ENCODE results near the gene CTRL. TPM values are rescaled to one million over a fixed set of nuclear protein-coding genes. Genes with fewer than 3 reads are reported as not detected.

Gene CTRL
- total RNA-seq, 1 experiment from 2014 or later = 2.0 TPM

DNA sequence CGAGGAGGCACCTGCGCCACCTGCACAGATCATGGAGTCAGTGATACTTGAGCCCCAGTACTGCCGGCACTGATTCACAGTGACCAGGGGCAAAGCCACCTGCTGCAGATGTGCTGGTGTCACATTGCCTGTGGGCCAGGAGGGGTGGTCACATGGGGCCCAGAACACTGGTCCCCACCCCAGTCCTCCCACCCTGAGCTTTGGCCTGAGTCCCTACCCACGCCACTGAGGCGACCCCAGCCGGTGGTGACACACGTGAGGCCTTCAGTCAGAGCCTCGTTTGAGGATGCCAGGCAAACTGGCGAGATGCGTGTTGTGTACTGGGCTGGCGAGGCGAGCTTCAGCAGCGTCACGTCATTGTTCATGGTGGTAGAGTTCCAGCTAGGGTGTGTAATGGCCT is 1.5 kb downstream of the CTRL start:
- no peak overlapping the region for H3K27ac ChIP-seq (ENCODE audit: low read length)
- H3K4me3 ChIP-seq (ENCODE audit: low read depth in 2 of 2, low read length in 2 of 2) = no peak overlapping the region
- DNase-seq (ENCODE audit: low read depth, low spot score) = no peak
- no peaks in the 10 kb centered on the region for H3K4me1 ChIP-seq (ENCODE audit: control insufficient read depth, insufficient read depth, low read length)
- no TSS peak for BruUV-seq (replicated peaks)
- ChIA-PET POLR2A (no interaction called here), CTCF (no interaction called here)
- no peaks in the 10 kb centered on the region for H3K36me3 ChIP-seq (ENCODE audit: control insufficient read depth, insufficient read depth, low read length)
- no peaks in the 10 kb centered on the region for H3K9me3 ChIP-seq (ENCODE audit: control insufficient read depth, insufficient read depth, low read depth, low read length)
- TF ChIP-seq, protein P1, sequence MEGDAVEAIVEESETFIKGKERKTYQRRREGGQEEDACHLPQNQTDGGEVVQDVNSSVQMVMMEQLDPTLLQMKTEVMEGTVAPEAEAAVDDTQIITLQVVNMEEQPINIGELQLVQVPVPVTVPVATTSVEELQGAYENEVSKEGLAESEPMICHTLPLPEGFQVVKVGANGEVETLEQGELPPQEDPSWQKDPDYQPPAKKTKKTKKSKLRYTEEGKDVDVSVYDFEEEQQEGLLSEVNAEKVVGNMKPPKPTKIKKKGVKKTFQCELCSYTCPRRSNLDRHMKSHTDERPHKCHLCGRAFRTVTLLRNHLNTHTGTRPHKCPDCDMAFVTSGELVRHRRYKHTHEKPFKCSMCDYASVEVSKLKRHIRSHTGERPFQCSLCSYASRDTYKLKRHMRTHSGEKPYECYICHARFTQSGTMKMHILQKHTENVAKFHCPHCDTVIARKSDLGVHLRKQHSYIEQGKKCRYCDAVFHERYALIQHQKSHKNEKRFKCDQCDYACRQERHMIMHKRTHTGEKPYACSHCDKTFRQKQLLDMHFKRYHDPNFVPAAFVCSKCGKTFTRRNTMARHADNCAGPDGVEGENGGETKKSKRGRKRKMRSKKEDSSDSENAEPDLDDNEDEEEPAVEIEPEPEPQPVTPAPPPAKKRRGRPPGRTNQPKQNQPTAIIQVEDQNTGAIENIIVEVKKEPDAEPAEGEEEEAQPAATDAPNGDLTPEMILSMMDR (IDR thresholded peaks at IDR 0.05) = no peak
- TF ChIP-seq SIN3A (IDR thresholded peaks at IDR 0.05; ENCODE audit: borderline replicate concordance, insufficient read depth, low read depth, low read length) = no peak
- no peak for TF ChIP-seq POLR2AphosphoS5 (IDR thresholded peaks at IDR 0.05; ENCODE audit: low read depth, low read length)
- TF ChIP-seq, protein P2, sequence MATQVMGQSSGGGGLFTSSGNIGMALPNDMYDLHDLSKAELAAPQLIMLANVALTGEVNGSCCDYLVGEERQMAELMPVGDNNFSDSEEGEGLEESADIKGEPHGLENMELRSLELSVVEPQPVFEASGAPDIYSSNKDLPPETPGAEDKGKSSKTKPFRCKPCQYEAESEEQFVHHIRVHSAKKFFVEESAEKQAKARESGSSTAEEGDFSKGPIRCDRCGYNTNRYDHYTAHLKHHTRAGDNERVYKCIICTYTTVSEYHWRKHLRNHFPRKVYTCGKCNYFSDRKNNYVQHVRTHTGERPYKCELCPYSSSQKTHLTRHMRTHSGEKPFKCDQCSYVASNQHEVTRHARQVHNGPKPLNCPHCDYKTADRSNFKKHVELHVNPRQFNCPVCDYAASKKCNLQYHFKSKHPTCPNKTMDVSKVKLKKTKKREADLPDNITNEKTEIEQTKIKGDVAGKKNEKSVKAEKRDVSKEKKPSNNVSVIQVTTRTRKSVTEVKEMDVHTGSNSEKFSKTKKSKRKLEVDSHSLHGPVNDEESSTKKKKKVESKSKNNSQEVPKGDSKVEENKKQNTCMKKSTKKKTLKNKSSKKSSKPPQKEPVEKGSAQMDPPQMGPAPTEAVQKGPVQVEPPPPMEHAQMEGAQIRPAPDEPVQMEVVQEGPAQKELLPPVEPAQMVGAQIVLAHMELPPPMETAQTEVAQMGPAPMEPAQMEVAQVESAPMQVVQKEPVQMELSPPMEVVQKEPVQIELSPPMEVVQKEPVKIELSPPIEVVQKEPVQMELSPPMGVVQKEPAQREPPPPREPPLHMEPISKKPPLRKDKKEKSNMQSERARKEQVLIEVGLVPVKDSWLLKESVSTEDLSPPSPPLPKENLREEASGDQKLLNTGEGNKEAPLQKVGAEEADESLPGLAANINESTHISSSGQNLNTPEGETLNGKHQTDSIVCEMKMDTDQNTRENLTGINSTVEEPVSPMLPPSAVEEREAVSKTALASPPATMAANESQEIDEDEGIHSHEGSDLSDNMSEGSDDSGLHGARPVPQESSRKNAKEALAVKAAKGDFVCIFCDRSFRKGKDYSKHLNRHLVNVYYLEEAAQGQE (IDR thresholded peaks at IDR 0.05; ENCODE audit: insufficient read depth in 1 of 2, low read depth in 2 of 2, low read length in 1 of 2) = no peak
- TF ChIP-seq TCF7L2 (IDR thresholded peaks at IDR 0.05; ENCODE audit: low read depth, low read length) = no peak
- in situ Hi-C loops (cut with HindIII; ENCODE audit: low pct_unique_long_range_greater_than_20kb, low sequenced_read_pairs) (no loop called here), intact Hi-C loops (cut with micrococcal nuclease; ENCODE audit: unreplicated experiment) (no loop called here)
- no peaks in the 10 kb centered on the region for H3K27me3 ChIP-seq (ENCODE audit: control insufficient read depth, insufficient read depth, low read length)
- no peak for ATAC-seq

DNA sequence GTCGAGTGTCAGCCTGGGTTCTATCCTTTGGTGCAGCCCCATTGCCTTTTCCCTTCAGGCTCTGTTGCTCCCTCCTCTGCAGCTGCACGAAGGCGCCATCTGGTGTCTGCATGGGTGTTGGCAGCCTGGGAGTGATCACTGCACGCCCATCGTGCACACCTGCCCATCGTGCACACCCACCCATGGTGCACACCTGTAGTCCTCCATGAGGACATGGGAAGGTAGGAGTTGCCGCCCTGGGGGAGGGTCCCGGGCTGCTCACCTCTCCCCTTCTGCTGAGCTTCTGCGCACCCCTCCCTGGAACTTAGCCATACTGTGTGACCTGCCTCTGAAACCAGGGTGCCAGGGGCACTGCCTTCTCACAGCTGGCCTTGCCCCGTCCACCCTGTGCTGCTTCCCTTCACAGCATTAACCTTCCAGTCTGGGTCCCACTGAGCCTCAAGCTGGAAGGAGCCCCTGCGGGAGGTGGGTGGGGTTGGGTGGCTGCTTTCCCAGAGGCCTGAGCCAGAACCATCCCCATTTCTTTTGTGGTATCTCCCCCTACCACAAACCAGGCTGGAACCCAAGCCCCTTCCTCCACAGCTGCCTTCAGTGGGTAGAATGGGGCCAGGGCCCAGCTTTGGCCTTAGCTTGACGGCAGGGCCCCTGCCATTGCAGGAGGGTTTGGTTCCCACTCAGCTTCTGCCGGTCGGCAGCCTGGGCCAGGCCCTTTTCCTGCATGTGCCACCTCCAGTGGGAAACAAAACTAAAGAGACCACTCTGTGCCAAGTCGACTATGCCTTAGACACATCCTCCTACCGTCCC is 2.9 kb downstream of the CTRL start:
- Histone ChIP-seq H3K36me3 (ENCODE audit: control insufficient read depth, insufficient read depth, low read length) (no peaks in the 10 kb centered on the region), H3K9me3 (ENCODE audit: control insufficient read depth, insufficient read depth, low read depth, low read length) (no peaks in the 10 kb centered on the region), H3K27me3 (ENCODE audit: control insufficient read depth, insufficient read depth, low read length) (no peaks in the 10 kb centered on the region), H3K4me1 (ENCODE audit: control insufficient read depth, insufficient read depth, low read length) (no peaks in the 10 kb centered on the region), H3K27ac (ENCODE audit: low read length) (no peak overlapping the region), H3K4me3 (ENCODE audit: low read depth in 2 of 2, low read length in 2 of 2) (no peak overlapping the region)
- peak; percentile 41 for DNase-seq (ENCODE audit: low read depth, low spot score)
- TF ChIP-seq, protein P1 (IDR thresholded peaks at IDR 0.05) = peak; percentile 91
- no peak for TF ChIP-seq POLR2AphosphoS5 (IDR thresholded peaks at IDR 0.05; ENCODE audit: low read depth, low read length)
- POLR2A ChIA-PET = no interaction called here
- in situ Hi-C loops (cut with HindIII; ENCODE audit: low pct_unique_long_range_greater_than_20kb, low sequenced_read_pairs) (no loop called here), intact Hi-C loops (cut with micrococcal nuclease; ENCODE audit: unreplicated experiment) (loop anchor here (5.0 kb wide), 1 partner anchor 256 kb away; no protein-coding TSS in a partner anchor)
- ATAC-seq = peak; percentile 84
- CTCF ChIA-PET = interaction anchor here (0.5 to 1.0 kb wide), 2 partner anchors 112 to 1332 kb away, joined by 3 to 5 read pairs; no protein-coding TSS in a partner anchor
- no TSS peak for BruUV-seq (replicated peaks)
